Melanocyte of skin (primary cell): ENCODE data around the gene C13orf46. TPM values are rescaled to one million over a fixed set of nuclear protein-coding genes. Genes with fewer than 3 reads are reported as not detected.

Source experiments
- total RNA-seq, 2 donors: library from RNA; depleted of rRNA; stranded (reverse); fragments of >200 nt; gene quantifications; 2 replicates each; pipeline ENCODE4 v1.2.3, GENCODE V29; 2012

The C13orf46 gene
- total RNA-seq: under 1 TPM; under 0.01 TPM

DNA sequence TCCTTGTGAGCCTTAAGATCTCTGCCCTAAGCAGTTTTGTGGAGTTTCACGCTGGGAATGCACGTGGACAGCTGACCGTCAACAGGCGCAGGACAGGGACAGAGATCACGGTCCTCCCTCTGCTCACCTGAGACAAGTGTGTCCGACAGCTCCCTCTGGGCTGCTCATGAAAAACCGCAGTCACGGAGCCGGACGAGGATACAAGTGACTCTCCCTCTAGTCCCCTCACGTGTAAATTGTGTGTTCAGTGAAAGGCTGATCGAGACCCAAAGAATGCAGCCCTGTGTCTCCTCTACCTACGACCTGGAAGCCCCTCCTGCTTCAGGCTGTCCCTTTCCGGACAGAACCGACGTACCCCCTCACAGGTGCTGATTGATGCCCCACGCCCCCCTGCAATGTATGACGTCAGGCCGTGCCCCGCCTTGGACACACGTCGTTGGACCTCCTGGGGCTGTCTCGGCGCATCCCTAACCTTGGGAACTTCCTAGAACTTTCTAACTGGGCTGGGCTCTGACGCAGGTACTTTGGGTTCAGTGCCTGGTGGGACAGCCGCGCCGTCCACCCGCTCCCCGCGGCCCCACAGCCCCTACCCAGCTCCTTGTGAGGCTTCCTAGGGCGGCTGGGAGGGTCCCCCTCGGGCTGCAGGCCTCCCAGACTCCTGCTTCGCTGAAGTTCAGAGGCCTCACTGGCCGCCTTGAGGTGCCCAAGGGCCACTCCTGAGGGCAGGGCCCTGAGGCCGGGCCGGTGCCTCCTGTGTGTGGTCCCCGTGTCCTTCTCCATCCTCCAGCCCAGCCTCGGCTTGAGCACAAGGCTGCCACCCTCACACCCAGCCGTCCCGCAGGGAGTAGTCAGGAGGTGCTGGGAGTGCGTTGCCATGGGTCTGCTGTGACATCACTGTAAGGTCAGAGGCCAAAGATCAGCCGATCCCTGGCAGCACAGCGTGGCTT, at the start of gene C13orf46:
TSS of gene C13orf46 (minus strand) at position 859 of the 947 bp plus-strand sequence. CDS start at position 780, 79 bp downstream.

Other genes with a start within 250 kb of the C13orf46 start
- under 1 TPM; under 0.01 to 1.00 TPM for gene TMEM255B, start 214.8 kb downstream of the C13orf46 start, total RNA-seq
- gene GAS6, start 110.0 kb downstream of the C13orf46 start, total RNA-seq: 10 to 100 TPM; 15.8 to 19.3 TPM
- 10 to 100 TPM; 17.2 to 19.0 TPM for gene RASA3, start 158.5 kb upstream of the C13orf46 start, total RNA-seq
- gene CFAP97D2, start 205.2 kb upstream of the C13orf46 start, total RNA-seq: not detected